ENCODE results near the gene LILRB4.
"Not testable (repeated sequence)": the region's sequence is repeated elsewhere in the genome, so short reads cannot be mapped to it uniquely, and the experiment has no call there.

Gene LILRB4

DNA sequence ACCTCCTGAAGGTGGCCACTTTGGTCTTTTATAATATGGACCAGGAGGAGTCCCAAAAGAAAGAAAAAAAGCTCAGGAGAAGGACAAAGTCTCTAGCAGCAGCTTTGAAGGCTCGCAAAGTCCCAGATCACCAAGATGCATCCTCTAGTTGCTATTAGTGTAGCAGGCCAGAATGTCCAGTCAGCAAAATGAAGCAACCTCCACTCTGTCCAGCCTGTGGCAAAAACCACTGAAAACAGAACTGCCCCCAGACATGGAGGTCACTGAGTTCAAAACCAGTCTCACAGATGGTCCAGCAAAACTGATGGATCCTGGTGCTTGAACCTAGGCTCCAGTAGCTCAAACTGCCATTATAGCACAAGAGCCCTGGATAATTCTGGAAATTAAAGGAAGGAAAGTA lies 10.4 kb downstream of the LILRB4 start:
- TF ChIP-seq, protein P1, sequence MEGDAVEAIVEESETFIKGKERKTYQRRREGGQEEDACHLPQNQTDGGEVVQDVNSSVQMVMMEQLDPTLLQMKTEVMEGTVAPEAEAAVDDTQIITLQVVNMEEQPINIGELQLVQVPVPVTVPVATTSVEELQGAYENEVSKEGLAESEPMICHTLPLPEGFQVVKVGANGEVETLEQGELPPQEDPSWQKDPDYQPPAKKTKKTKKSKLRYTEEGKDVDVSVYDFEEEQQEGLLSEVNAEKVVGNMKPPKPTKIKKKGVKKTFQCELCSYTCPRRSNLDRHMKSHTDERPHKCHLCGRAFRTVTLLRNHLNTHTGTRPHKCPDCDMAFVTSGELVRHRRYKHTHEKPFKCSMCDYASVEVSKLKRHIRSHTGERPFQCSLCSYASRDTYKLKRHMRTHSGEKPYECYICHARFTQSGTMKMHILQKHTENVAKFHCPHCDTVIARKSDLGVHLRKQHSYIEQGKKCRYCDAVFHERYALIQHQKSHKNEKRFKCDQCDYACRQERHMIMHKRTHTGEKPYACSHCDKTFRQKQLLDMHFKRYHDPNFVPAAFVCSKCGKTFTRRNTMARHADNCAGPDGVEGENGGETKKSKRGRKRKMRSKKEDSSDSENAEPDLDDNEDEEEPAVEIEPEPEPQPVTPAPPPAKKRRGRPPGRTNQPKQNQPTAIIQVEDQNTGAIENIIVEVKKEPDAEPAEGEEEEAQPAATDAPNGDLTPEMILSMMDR (conservative IDR thresholded peaks at IDR 0.05) = no peak
- H3K27ac ChIP-seq = no peak overlapping the region

DNA sequence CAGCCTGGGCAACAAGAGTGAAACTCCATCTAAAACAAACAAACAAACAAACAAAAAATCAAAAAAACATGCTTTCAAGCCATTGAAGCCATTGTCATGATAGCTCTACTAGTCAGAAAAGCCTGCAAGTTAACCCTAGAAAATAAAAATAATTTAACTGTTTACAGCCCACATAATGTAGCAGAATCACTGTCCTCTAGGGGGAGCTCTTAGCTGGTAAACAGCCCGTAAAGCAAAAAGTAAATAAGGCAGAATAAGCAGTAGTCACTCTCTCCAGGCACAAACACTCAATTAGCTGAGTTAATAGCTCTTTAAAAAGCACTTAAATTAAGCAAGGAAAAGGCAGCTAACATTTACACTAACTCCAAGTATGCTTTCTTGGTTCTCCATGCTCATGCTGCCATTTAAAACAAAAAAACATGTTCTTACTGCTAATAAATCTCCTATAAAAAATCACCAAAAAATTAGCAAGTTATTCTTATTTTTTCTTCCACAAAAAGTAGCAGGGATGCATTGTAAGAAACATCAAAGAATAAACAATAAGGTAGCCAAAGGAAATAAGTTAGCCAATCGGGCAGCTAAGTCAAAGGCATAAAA lies 11.3 kb downstream of the LILRB4 start:
- H3K27ac ChIP-seq = no peak overlapping the region
- TF ChIP-seq, protein P1 (conservative IDR thresholded peaks at IDR 0.05) = peak; percentile 94

DNA sequence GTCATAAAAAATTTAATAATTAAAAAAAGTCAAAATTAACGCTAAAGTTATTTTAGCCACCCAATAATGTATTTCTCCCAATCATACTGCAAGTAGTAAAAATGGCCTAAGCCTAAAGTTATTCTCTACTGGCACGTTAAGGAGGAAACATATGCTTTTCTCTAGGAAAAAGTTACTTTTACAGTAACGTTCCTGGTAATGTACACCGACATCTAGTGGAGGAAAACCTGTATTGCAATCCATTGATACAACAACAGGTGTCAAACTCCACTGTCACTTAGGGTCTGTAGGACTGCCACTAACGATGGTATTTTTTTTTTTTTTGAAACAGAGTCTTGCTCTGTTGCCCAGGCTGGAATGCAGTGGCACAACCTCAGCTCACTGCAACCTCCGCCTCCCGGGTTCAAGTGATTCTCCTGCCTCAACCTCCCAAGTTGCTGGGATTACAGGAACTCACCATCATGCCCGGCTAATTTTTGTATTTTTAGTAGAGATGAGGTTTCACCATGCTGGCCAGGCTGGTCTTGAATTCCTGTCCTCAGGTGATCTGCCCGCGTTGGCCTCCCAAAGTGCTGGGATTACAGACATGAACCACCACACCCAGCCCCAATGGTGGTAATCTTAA lies 13.5 kb downstream of the LILRB4 start:
- not testable (repeated sequence) for H3K27ac ChIP-seq
- TF ChIP-seq, protein P1 (conservative IDR thresholded peaks at IDR 0.05) = peak; percentile 96

DNA sequence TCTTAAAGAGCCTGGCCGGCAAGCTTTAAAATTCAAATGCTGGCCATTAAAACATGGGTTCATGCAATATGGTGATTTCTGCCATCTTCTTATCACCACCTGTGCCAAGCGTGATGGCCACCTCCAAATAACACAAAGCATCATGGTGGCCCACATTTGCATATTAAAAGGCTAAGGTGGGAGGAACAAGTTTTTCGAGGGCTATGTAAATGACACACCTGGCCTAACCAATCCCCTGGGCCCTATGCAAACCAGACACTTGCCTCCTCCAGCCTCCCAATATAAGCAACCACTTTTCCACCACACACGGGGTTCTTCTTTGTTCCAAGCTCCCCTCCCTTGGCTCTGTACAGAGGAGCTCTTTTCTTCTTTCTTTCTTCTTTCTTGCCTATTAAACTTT lies 14.4 kb downstream of the LILRB4 start:
- TF ChIP-seq, protein P1 (conservative IDR thresholded peaks at IDR 0.05) = no peak
- no peak overlapping the region for H3K27ac ChIP-seq

DNA sequence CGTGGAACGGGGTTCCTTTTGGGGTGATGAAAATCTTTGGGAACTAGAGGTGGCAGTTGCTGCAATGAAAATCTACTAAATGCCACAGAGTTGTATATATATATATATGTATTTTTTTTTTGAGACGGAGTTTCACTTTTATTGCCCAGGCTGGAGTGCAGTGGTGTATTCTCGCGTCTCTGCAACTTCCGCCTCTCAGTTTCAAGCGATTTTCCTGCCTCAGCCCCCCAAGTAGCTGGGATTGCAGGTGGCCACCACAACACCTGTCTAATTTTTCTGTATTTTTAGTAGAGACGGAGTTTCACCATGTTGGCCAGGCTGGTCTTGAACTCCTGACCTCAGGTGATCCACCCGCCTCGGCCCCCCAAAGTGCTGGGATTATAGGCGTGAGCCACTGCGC lies 18.8 kb downstream of the LILRB4 start:
- not testable (repeated sequence) for H3K27ac ChIP-seq

DNA sequence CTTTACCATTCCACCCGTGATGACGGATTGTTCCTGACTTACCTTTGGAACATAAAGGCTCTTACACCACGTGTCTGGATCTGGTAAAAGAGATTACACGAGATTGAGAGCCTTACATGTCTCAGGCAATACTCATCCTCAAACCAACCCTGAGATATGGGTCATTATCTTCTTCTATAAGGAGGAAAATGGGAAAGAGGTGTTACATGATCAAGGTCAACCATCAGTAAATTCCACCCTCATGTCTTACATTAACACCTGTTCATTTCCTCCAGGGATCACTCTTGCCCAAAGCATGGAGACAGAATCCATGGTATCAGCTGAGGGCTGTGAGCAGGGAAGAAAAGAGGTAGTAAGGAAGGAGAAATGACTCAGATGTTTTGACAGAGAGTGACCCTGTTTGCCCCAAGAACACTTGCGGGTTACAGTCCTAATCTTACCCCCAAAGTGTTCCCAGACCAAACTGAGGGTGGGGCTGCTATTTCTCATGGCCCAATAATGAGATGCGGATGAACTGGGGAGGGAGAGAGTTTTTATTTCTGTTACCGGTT lies 19.6 kb downstream of the LILRB4 start:
- TF ChIP-seq, protein P1 (conservative IDR thresholded peaks at IDR 0.05) = no peak

DNA sequence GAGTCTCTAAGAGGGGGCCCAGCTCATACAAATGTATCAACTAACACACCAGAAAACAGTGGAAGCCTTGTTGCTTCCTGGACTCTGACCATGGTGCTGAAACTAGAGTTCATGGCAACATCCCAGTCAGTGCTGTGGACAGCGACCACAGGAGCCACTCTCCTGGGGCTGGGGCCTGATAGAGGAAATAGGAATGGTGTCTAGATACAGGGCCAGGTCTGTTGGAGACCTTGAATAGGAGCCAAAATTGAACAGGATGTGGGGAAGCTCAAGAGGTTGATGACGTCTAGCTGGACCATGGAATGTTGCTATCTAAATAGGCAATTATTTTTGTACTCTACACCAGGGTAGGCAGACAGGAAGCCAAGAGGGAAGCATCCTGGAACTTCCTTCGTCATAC lies 21.7 kb downstream of the LILRB4 start:
- no peak overlapping the region for H3K27ac ChIP-seq
- TF ChIP-seq, protein P1 (conservative IDR thresholded peaks at IDR 0.05) = no peak

More for the DNA sequence above, 19.6 kb downstream of the LILRB4 start:
- no peak overlapping the region for H3K27ac ChIP-seq

Data from VCaP (cell line).